ENCODE data around the gene RNLS.

The RNLS gene

GRCh38 chr10:88389456-88389855 is 193.7 kb downstream of the RNLS start:
- H2AFZ ChIP-seq (ENCODE audit: low read depth, low read length) = no peak overlapping the region
- no peaks in the 10 kb centered on the region for H3K79me2 ChIP-seq (ENCODE audit: low read length)
- peaks cover 47% of the 10 kb centered on the region for H3K4me1 ChIP-seq (ENCODE audit: low read length)
- no peak overlapping the region for H3K4me3 ChIP-seq (ENCODE audit: low read length)
- TF ChIP-seq CTCF (IDR thresholded peaks at IDR 0.05; ENCODE audit: low read depth, low read length) (peak; percentile 59), EZH2phosphoT487 (IDR thresholded peaks at IDR 0.05; ENCODE audit: low read depth) (no peak)
- H3K27ac ChIP-seq (ENCODE audit: low read length) = no peak overlapping the region
- no peaks in the 10 kb centered on the region for H4K20me1 ChIP-seq (ENCODE audit: insufficient read depth, low read length)
- H3K9me3 ChIP-seq (ENCODE audit: insufficient read depth, low read length) = no peaks in the 10 kb centered on the region
- no peaks in the 10 kb centered on the region for H3K36me3 ChIP-seq (replicated peaks; ENCODE audit: low read depth, low read length)
- no peak overlapping the region for H3K9ac ChIP-seq (ENCODE audit: low read length)
- H3K4me2 ChIP-seq (ENCODE audit: low read length) = no peak overlapping the region
- H3K27me3 ChIP-seq (ENCODE audit: low read depth, low read length) = no peaks in the 10 kb centered on the region

- Histone ChIP-seq H3K4me2 (ENCODE audit: low read length) (no peak overlapping the region), H2AFZ (ENCODE audit: low read depth, low read length) (no peak overlapping the region), H3K4me3 (ENCODE audit: low read length) (no peak overlapping the region), H3K27me3 (ENCODE audit: low read depth, low read length) (no peaks in the 10 kb centered on the region), H3K4me1 (ENCODE audit: low read length) (peaks cover 47% of the 10 kb centered on the region), H3K36me3 (replicated peaks; ENCODE audit: low read depth, low read length) (no peaks in the 10 kb centered on the region), H4K20me1 (ENCODE audit: insufficient read depth, low read length) (no peaks in the 10 kb centered on the region), H3K9me3 (ENCODE audit: insufficient read depth, low read length) (no peaks in the 10 kb centered on the region), H3K27ac (ENCODE audit: low read length) (no peak overlapping the region), H3K9ac (ENCODE audit: low read length) (no peak overlapping the region), H3K79me2 (ENCODE audit: low read length) (no peaks in the 10 kb centered on the region)
- no peak for TF ChIP-seq CTCF (IDR thresholded peaks at IDR 0.05; ENCODE audit: low read depth, low read length)
Observed at GRCh38 chr10:88388324-88388723, 194.8 kb downstream of the RNLS start.

GRCh38 chr10:88386821-88387773 is 196.0 kb downstream of the RNLS start:
- H3K27me3 ChIP-seq (ENCODE audit: low read depth, low read length) = no peaks in the 10 kb centered on the region
- H3K4me3 ChIP-seq (ENCODE audit: low read length) = no peak overlapping the region; the same call in 1 of the 2 replicates
- peak overlapping the region; percentile 86 for H3K4me2 ChIP-seq (ENCODE audit: low read length)
- no peaks in the 10 kb centered on the region for H3K79me2 ChIP-seq (ENCODE audit: low read length)
- H3K4me1 ChIP-seq (ENCODE audit: low read length) = peaks cover 41% of the 10 kb centered on the region
- H3K9ac ChIP-seq (ENCODE audit: low read length) = 0 out of 2 replicates have a peak overlapping the region, but pooled peaks have one; percentile 37
- H3K9me3 ChIP-seq (ENCODE audit: insufficient read depth, low read length) = no peaks in the 10 kb centered on the region
- no peak for TF ChIP-seq CTCF (IDR thresholded peaks at IDR 0.05; ENCODE audit: low read depth, low read length)
- TF ChIP-seq EZH2phosphoT487 (IDR thresholded peaks at IDR 0.05; ENCODE audit: low read depth) = no peak
- H3K27ac ChIP-seq (ENCODE audit: low read length) = peak overlapping the region; percentile 42; the same call in 1 of the 2 replicates
- no peaks in the 10 kb centered on the region for H3K36me3 ChIP-seq (replicated peaks; ENCODE audit: low read depth, low read length)
- no peaks in the 10 kb centered on the region for H4K20me1 ChIP-seq (ENCODE audit: insufficient read depth, low read length)
- no peak overlapping the region for H2AFZ ChIP-seq (ENCODE audit: low read depth, low read length)

GRCh38 chr10:88386204-88386788 is 196.8 kb downstream of the RNLS start:
- H3K27ac ChIP-seq (ENCODE audit: low read length) = peak overlapping the region; percentile 42

More at GRCh38 chr10:88386204-88386788, 196.8 kb downstream of the RNLS start:
- no peak for TF ChIP-seq EZH2phosphoT487 (IDR thresholded peaks at IDR 0.05; ENCODE audit: low read depth)
- TF ChIP-seq CTCF (IDR thresholded peaks at IDR 0.05; ENCODE audit: low read depth, low read length) = no peak
- Histone ChIP-seq H3K79me2 (ENCODE audit: low read length) (no peaks in the 10 kb centered on the region), H2AFZ (ENCODE audit: low read depth, low read length) (peak overlapping the region; percentile 62), H3K4me2 (ENCODE audit: low read length) (peak overlapping the region; percentile 86), H3K4me1 (ENCODE audit: low read length) (peaks cover 35% of the 10 kb centered on the region), H3K9me3 (ENCODE audit: insufficient read depth, low read length) (no peaks in the 10 kb centered on the region), H4K20me1 (ENCODE audit: insufficient read depth, low read length) (no peaks in the 10 kb centered on the region), H3K4me3 (ENCODE audit: low read length) (peak overlapping the region; percentile 65), H3K9ac (ENCODE audit: low read length) (peak overlapping the region; percentile 37), H3K27me3 (ENCODE audit: low read depth, low read length) (no peaks in the 10 kb centered on the region), H3K36me3 (replicated peaks; ENCODE audit: low read depth, low read length) (no peaks in the 10 kb centered on the region)
